CD8-positive, alpha-beta memory T cell (primary cell): ENCODE results near the gene SSTR5. TPM values are rescaled to one million over a fixed set of nuclear protein-coding genes. Genes with fewer than 3 reads are reported as not detected.

ENCODE experiments used
- CTCF ChIA-PET: fragments of 350-600 bp; sonication (Branson Sonifier 250); formaldehyde crosslinking; loops from one replicate; lab custom pipeline; 2021; ENCODE audit warnings: antibody characterized with exemption; lab: Charles Lee
- POLR2A ChIA-PET: fragments of 350-600 bp; sonication (Branson Sonifier 250); formaldehyde crosslinking; loops from one replicate; lab custom pipeline; 2021; ENCODE audit warnings: antibody characterized with exemption; lab: Charles Lee
- DNase-seq, 5 donors: peaks; one replicate each; pipeline versions ENCODE4 v3.0.0 to v3.0.0-alpha.2; 2020 to 2022; ENCODE audit warnings: mixed read lengths in 1 of 5
- H3K27ac ChIP-seq: one replicate; pipeline ENCODE4 v1.7.0; 2013; ENCODE audit warnings: low read depth, mild to moderate bottlenecking, low read length, moderate library complexity
- H3K27me3 ChIP-seq: 2 replicates; pipeline ENCODE4 v1.7.0; 2013; ENCODE audit warnings: low read length, mild to moderate bottlenecking; ENCODE audit not compliant: insufficient read depth, poor library complexity, severe bottlenecking
- H3K36me3 ChIP-seq: 2 replicates; pipeline ENCODE4 v1.7.0; 2013; ENCODE audit warnings: mild to moderate bottlenecking, low read length, moderate library complexity; ENCODE audit not compliant: insufficient read depth
- H3K4me1 ChIP-seq: 2 replicates; pipeline ENCODE4 v1.7.0; 2013; ENCODE audit warnings: mild to moderate bottlenecking, low read length, moderate library complexity; ENCODE audit not compliant: insufficient read depth
- H3K4me3 ChIP-seq: 2 replicates; pipeline ENCODE4 v1.7.0; 2013; ENCODE audit warnings: mild to moderate bottlenecking, low read length
- H3K9me3 ChIP-seq: 2 replicates; pipeline ENCODE4 v1.7.0; 2013; ENCODE audit warnings: mild to moderate bottlenecking, low read length
- H3K27ac Mint-ChIP-seq, 8 donors: one replicate each; pipeline ENCODE4 v1.8.0; 2020 to 2021; ENCODE audit warnings: mixed read lengths in 8 of 8, mild to moderate bottlenecking in 6 of 8, inconsistent platforms in 3 of 8, moderate library complexity in 3 of 8
- H3K27me3 Mint-ChIP-seq, 2 donors: one replicate each; pipeline ENCODE4 v1.8.0; 2020 to 2021; ENCODE audit warnings: mixed read lengths in 2 of 2, mild to moderate bottlenecking in 1 of 2, moderate library complexity in 1 of 2
- H3K36me3 Mint-ChIP-seq, 3 donors: one replicate each; pipeline ENCODE4 v1.8.0; 2020 to 2021; ENCODE audit warnings: mixed read lengths in 3 of 3, inconsistent platforms in 1 of 3, mild to moderate bottlenecking in 1 of 3
- H3K4me1 Mint-ChIP-seq, 3 donors: one replicate each; pipeline ENCODE4 v1.8.0; 2020 to 2021; ENCODE audit warnings: mixed read lengths in 3 of 3, inconsistent platforms in 1 of 3, mild to moderate bottlenecking in 1 of 3
- H3K4me3 Mint-ChIP-seq, 7 donors: one replicate each; pipeline ENCODE4 v1.8.0; 2020 to 2021; ENCODE audit warnings: mixed read lengths in 7 of 7, mild to moderate bottlenecking in 6 of 7, moderate library complexity in 4 of 7, inconsistent platforms in 2 of 7
- H3K9me3 Mint-ChIP-seq, 5 donors: one replicate each; pipeline ENCODE4 v1.8.0; 2020 to 2022; ENCODE audit warnings: mixed read lengths in 5 of 5, mild to moderate bottlenecking in 3 of 5, moderate library complexity in 2 of 5, inconsistent platforms in 1 of 5
- polyA plus RNA-seq: library from polyadenylated mRNA; unstranded; fragments of 300-500 nt; fragmentation: Illumina TruSeq; gene quantifications from one replicate; pipeline ENCODE4 v1.2.3, GENCODE V29; 2021
- total RNA-seq, 2 experiments: library from RNA; stranded (reverse); gene quantifications; one replicate each; pipeline ENCODE4 v1.2.3, GENCODE V29; 2021

SSTR5 gene
- total and polyA plus RNA-seq, 3 experiments from 2014 or later = not detected

GRCh38 chr16:1075546-1075945 lies 3.0 kb downstream of the SSTR5 start:
- H3K27ac ChIP-seq = no peak overlapping the region
- no peaks in the 10 kb centered on the region for H3K9me3 Mint-ChIP-seq
- no peak overlapping the region for H3K27ac Mint-ChIP-seq
- no peaks in the 10 kb centered on the region for H3K9me3 ChIP-seq
- no peaks in the 10 kb centered on the region for H3K27me3 ChIP-seq
- peaks cover 5 to 20% of the 10 kb centered on the region in 2 donors for H3K27me3 Mint-ChIP-seq
- no peak overlapping the region for H3K4me3 ChIP-seq
- CTCF ChIA-PET = no interaction called here
- no peaks in the 10 kb centered on the region for H3K36me3 Mint-ChIP-seq
- POLR2A ChIA-PET = no interaction called here
- H3K36me3 ChIP-seq = no peaks in the 10 kb centered on the region
- H3K4me3 Mint-ChIP-seq = no peak overlapping the region
- H3K4me1 Mint-ChIP-seq = no peaks in the 10 kb centered on the region
- no peaks in the 10 kb centered on the region for H3K4me1 ChIP-seq
- DNase-seq = no peak

- no peaks in the 10 kb centered on the region for H3K9me3 Mint-ChIP-seq
- no peak for DNase-seq
- H3K4me3 Mint-ChIP-seq = no peak overlapping the region
- Histone ChIP-seq H3K4me1 (no peaks in the 10 kb centered on the region), H3K4me3 (no peak overlapping the region), H3K9me3 (no peaks in the 10 kb centered on the region), H3K27ac (no peak overlapping the region), H3K36me3 (no peaks in the 10 kb centered on the region), H3K27me3 (peaks cover 2% of the 10 kb centered on the region)
- H3K36me3 Mint-ChIP-seq = no peaks in the 10 kb centered on the region
- peaks cover 5 to 23% of the 10 kb centered on the region in 2 donors for H3K27me3 Mint-ChIP-seq
- ChIA-PET CTCF (no interaction called here), POLR2A (no interaction called here)
- no peaks in the 10 kb centered on the region for H3K4me1 Mint-ChIP-seq
- no peak overlapping the region for H3K27ac Mint-ChIP-seq
Observed at GRCh38 chr16:1076801-1077576, 4.4 kb downstream of the SSTR5 start.

- no peaks in the 10 kb centered on the region for H3K4me1 Mint-ChIP-seq
- CTCF ChIA-PET = no interaction called here
Observed at GRCh38 chr16:1077877-1078578, 5.5 kb downstream of the SSTR5 start.

GRCh38 chr16:1078579-1079021 lies 6.1 kb downstream of the SSTR5 start:
- H3K4me1 Mint-ChIP-seq = no peaks in the 10 kb centered on the region

More at GRCh38 chr16:1077877-1078578, 5.5 kb downstream of the SSTR5 start:
- H3K9me3 Mint-ChIP-seq = peaks cover 0 to 2% (median 0%) of the 10 kb centered on the region in 5 donors
- Histone ChIP-seq H3K9me3 (no peaks in the 10 kb centered on the region), H3K4me1 (no peaks in the 10 kb centered on the region), H3K27ac (no peak overlapping the region), H3K4me3 (no peak overlapping the region), H3K36me3 (no peaks in the 10 kb centered on the region), H3K27me3 (peaks cover 3% of the 10 kb centered on the region)
- H3K36me3 Mint-ChIP-seq = no peaks in the 10 kb centered on the region
- no peak overlapping the region for H3K4me3 Mint-ChIP-seq
- H3K27me3 Mint-ChIP-seq = peaks cover 2 to 25% of the 10 kb centered on the region in 2 donors
- no peak for DNase-seq
- POLR2A ChIA-PET = no interaction called here
- H3K27ac Mint-ChIP-seq = no peak overlapping the region

GRCh38 chr16:1079341-1079740 lies 6.8 kb downstream of the SSTR5 start:
- Histone ChIP-seq H3K36me3 (no peaks in the 10 kb centered on the region), H3K9me3 (no peaks in the 10 kb centered on the region), H3K27ac (no peak overlapping the region), H3K4me3 (no peak overlapping the region), H3K4me1 (no peaks in the 10 kb centered on the region), H3K27me3 (peaks cover 3% of the 10 kb centered on the region)
- Mint-ChIP-seq H3K4me3 (no peak overlapping the region), H3K36me3 (no peaks in the 10 kb centered on the region), H3K27ac (no peak overlapping the region), H3K4me1 (no peaks in the 10 kb centered on the region), H3K27me3 (peaks cover 2 to 30% of the 10 kb centered on the region in 2 donors), H3K9me3 (peaks cover 0 to 6% (median 3%) of the 10 kb centered on the region in 5 donors)
- CTCF ChIA-PET = no interaction called here
- POLR2A ChIA-PET = no interaction called here
- no peak for DNase-seq

More at GRCh38 chr16:1078579-1079021, 6.1 kb downstream of the SSTR5 start:
- no peaks in the 10 kb centered on the region for H3K4me1 ChIP-seq
- no peaks in the 10 kb centered on the region for H3K36me3 ChIP-seq
- H3K27ac ChIP-seq = no peak overlapping the region
- peaks cover 0 to 2% (median 0%) of the 10 kb centered on the region in 5 donors for H3K9me3 Mint-ChIP-seq
- no peak for DNase-seq
- no peak overlapping the region for H3K27ac Mint-ChIP-seq
- CTCF ChIA-PET = no interaction called here
- H3K4me3 Mint-ChIP-seq = no peak overlapping the region
- peaks cover 3% of the 10 kb centered on the region for H3K27me3 ChIP-seq
- no peaks in the 10 kb centered on the region for H3K9me3 ChIP-seq
- H3K27me3 Mint-ChIP-seq = peaks cover 2 to 25% of the 10 kb centered on the region in 2 donors
- H3K36me3 Mint-ChIP-seq = no peaks in the 10 kb centered on the region
- POLR2A ChIA-PET = no interaction called here
- H3K4me3 ChIP-seq = no peak overlapping the region

- peaks cover 3% of the 10 kb centered on the region for H3K27me3 ChIP-seq
- H3K4me1 Mint-ChIP-seq = no peaks in the 10 kb centered on the region
- H3K27me3 Mint-ChIP-seq = peaks cover 5 to 31% of the 10 kb centered on the region in 2 donors
- H3K27ac Mint-ChIP-seq = no peak overlapping the region
- H3K36me3 ChIP-seq = no peaks in the 10 kb centered on the region
- no peak overlapping the region for H3K27ac ChIP-seq
- DNase-seq = no peak
- no peak overlapping the region for H3K4me3 Mint-ChIP-seq
- peaks cover 0 to 10% (median 8%) of the 10 kb centered on the region in 5 donors for H3K9me3 Mint-ChIP-seq
- H3K4me1 ChIP-seq = no peaks in the 10 kb centered on the region
- H3K36me3 Mint-ChIP-seq = peaks cover 0 to under 1% (median 0%) of the 10 kb centered on the region in 3 donors
- peaks cover 3% of the 10 kb centered on the region for H3K9me3 ChIP-seq
- ChIA-PET CTCF (no interaction called here), POLR2A (no interaction called here)
- H3K4me3 ChIP-seq = no peak overlapping the region
Observed at GRCh38 chr16:1079786-1080525, 7.4 kb downstream of the SSTR5 start.

- Histone ChIP-seq H3K27ac (no peak overlapping the region), H3K36me3 (no peaks in the 10 kb centered on the region), H3K9me3 (peaks cover 6% of the 10 kb centered on the region), H3K27me3 (peaks cover 3% of the 10 kb centered on the region), H3K4me1 (no peaks in the 10 kb centered on the region), H3K4me3 (no peak overlapping the region)
- H3K36me3 Mint-ChIP-seq = peaks cover 0 to 8% (median 0%) of the 10 kb centered on the region in 3 donors
- peaks cover 8 to 40% of the 10 kb centered on the region in 2 donors for H3K27me3 Mint-ChIP-seq
- H3K4me3 Mint-ChIP-seq = no peak overlapping the region
- no peaks in the 10 kb centered on the region for H3K4me1 Mint-ChIP-seq
- CTCF ChIA-PET = no interaction called here
- peaks cover 9 to 19% (median 17%) of the 10 kb centered on the region in 5 donors for H3K9me3 Mint-ChIP-seq
- POLR2A ChIA-PET = no interaction called here
- no peak for DNase-seq
- no peak overlapping the region for H3K27ac Mint-ChIP-seq
Observed at GRCh38 chr16:1080801-1081733, 8.5 kb downstream of the SSTR5 start.
